ENCODE results near the gene SPON2.

DNA sequence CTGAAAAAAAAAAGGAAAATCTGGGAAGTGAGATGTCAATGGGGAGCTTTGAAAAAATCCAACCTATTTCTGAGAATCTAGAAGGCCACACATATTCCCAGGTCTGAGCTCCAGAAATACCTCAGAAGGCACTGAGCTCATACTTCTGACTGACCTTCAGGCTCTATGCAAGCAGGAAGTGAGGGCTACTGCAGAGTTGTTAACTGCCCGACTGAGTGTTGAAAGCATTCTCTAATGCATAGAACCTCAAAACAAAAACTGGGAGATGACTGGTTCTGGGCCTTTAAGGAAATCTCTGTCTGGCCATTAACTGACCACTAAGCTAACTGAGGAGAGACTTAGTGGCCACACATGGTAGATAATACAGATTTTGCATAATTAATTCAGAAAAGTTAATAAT lies 7.6 kb upstream of the SPON2 start:
- TF ChIP-seq CTCF (IDR thresholded peaks at IDR 0.05) = no peak
- no peak for TF ChIP-seq POLR2A (IDR thresholded peaks at IDR 0.05)

Measured in testis (tissue), 2 donors.